BLaER1 treated with 17β-estradiol and CSF1 and Interleukin-3, amounts not matched to agents 10 nM and 100 nM (cell line): ENCODE results near the gene LEP.

Experiments
- H3K27ac ChIP-seq, 11 experiments: shearing (Covaris generic); formaldehyde crosslinking; 2 replicates each; pipeline ENCODE4 v1.8.1; 2022
- H3K27me3 ChIP-seq, 11 experiments: shearing (Covaris generic); formaldehyde crosslinking; 2 replicates each; pipeline ENCODE4 v1.8.1; 2022
- H3K36me3 ChIP-seq, 11 experiments: shearing (Covaris generic); formaldehyde crosslinking; 2 replicates each; pipeline ENCODE4 v1.8.1; 2022
- H3K4me1 ChIP-seq, 10 experiments: shearing (Covaris generic); formaldehyde crosslinking; 2 replicates each; pipeline ENCODE4 v1.8.1; 2022
- H3K4me2 ChIP-seq, 11 experiments: shearing (Covaris generic); formaldehyde crosslinking; 2 replicates each; pipeline ENCODE4 v1.8.1; 2022
- H3K4me3 ChIP-seq, 10 experiments: shearing (Covaris generic); formaldehyde crosslinking; 2 replicates each; pipeline ENCODE4 v1.8.1; 2022
- H3K9ac ChIP-seq, 11 experiments: shearing (Covaris generic); formaldehyde crosslinking; 2 replicates each; pipeline ENCODE4 v1.8.1; 2022
- H3K9me3 ChIP-seq, 11 experiments: shearing (Covaris generic); formaldehyde crosslinking; replicated peaks in 1 of 11; 2 replicates each; pipeline ENCODE4 v1.8.1; 2022
- H4K20me1 ChIP-seq, 11 experiments: shearing (Covaris generic); formaldehyde crosslinking; 2 replicates each; pipeline ENCODE4 v1.8.1; 2022
- Cebpa-rat ChIP-seq, 11 experiments: shearing (Covaris generic); IDR thresholded peaks; 2 replicates each; pipeline ENCODE4 v1.8.1; 2022

Gene LEP

DNA sequence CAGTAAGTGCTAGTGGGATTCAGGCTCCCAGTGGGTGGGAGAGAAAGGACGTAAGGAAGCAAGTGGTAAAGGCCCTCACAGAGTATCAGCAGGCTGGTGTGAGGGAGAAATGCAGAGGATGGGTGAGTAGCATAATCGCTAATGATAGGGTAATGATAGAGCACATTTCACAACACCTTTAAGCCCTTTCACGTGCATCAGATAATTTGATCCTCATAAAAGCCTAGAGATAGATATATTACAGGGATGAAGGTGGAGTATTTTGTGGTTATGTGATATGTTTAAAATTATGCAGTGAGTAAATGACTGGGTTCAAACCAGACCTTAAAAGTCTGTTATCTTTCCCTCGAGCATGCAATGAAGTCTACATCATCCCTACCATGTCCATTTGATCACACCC lies 10.3 kb downstream of the LEP start:
- Histone ChIP-seq H3K27me3 (no peaks in the 10 kb centered on the region), H3K4me3 (no peak overlapping the region), H3K4me1 (no peaks in the 10 kb centered on the region), H3K36me3 (no peaks in the 10 kb centered on the region), H3K27ac (no peak overlapping the region), H4K20me1 (no peaks in the 10 kb centered on the region), H3K4me2 (no peak overlapping the region), H3K9ac (no peak overlapping the region), H3K9me3 (peaks cover 0 to 21% (median 7%) of the 10 kb centered on the region in 11 experiments; a peak in 10 of 22 replicates)
- no peak for TF ChIP-seq Cebpa-rat (IDR thresholded peaks at IDR 0.05)

DNA sequence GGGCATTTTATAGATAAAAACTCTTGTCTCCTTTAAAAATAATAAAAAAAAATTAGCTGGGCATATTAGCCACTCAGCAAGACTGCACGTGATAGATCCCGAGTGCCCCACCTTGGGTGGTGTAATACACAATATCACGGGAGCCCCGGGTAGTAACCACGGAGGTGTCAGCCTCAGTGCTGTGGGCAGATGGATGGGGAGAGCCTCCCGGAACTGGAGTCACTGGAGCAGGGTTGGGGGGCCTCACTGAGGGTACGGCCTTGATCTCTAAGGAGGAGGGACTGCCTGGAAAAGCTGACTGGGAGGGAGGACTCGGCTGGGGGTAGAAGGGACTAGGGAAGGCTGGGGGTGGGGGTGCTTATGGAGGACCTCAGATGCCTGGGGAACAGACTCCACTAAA lies 12.6 kb downstream of the LEP start:
- H4K20me1 ChIP-seq = no peaks in the 10 kb centered on the region
- H3K4me3 ChIP-seq = no peak overlapping the region
- H3K9me3 ChIP-seq = peaks cover 0 to 21% (median 7%) of the 10 kb centered on the region in 11 experiments; a peak in 10 of 22 replicates
- no peak overlapping the region for H3K9ac ChIP-seq
- TF ChIP-seq Cebpa-rat (IDR thresholded peaks at IDR 0.05) = no peak
- H3K4me2 ChIP-seq = no peak overlapping the region
- no peaks in the 10 kb centered on the region for H3K36me3 ChIP-seq
- no peaks in the 10 kb centered on the region for H3K4me1 ChIP-seq
- H3K27ac ChIP-seq = no peak overlapping the region
- H3K27me3 ChIP-seq = no peaks in the 10 kb centered on the region

DNA sequence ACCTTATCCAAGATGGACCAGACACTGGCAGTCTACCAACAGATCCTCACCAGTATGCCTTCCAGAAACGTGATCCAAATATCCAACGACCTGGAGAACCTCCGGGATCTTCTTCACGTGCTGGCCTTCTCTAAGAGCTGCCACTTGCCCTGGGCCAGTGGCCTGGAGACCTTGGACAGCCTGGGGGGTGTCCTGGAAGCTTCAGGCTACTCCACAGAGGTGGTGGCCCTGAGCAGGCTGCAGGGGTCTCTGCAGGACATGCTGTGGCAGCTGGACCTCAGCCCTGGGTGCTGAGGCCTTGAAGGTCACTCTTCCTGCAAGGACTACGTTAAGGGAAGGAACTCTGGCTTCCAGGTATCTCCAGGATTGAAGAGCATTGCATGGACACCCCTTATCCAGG lies 13.4 kb downstream of the LEP start:
- Histone ChIP-seq H4K20me1 (no peaks in the 10 kb centered on the region), H3K36me3 (no peaks in the 10 kb centered on the region), H3K9ac (no peak overlapping the region), H3K4me2 (no peak overlapping the region), H3K4me1 (no peaks in the 10 kb centered on the region), H3K27ac (no peak overlapping the region), H3K4me3 (no peak overlapping the region), H3K27me3 (no peaks in the 10 kb centered on the region), H3K9me3 (peaks cover 0 to 21% (median 7%) of the 10 kb centered on the region in 11 experiments; a peak in 10 of 22 replicates)
- TF ChIP-seq Cebpa-rat (IDR thresholded peaks at IDR 0.05) = no peak

DNA sequence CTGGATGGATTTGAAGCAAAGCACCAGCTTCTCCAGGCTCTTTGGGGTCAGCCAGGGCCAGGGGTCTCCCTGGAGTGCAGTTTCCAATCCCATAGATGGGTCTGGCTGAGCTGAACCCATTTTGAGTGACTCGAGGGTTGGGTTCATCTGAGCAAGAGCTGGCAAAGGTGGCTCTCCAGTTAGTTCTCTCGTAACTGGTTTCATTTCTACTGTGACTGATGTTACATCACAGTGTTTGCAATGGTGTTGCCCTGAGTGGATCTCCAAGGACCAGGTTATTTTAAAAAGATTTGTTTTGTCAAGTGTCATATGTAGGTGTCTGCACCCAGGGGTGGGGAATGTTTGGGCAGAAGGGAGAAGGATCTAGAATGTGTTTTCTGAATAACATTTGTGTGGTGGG lies 14.2 kb downstream of the LEP start:
- Histone ChIP-seq H3K27me3 (no peaks in the 10 kb centered on the region), H3K4me1 (no peaks in the 10 kb centered on the region), H3K27ac (no peak overlapping the region), H4K20me1 (no peaks in the 10 kb centered on the region), H3K36me3 (no peaks in the 10 kb centered on the region), H3K9ac (no peak overlapping the region), H3K4me2 (no peak overlapping the region), H3K9me3 (peaks cover 0 to 21% (median 7%) of the 10 kb centered on the region in 11 experiments; a peak in 10 of 22 replicates), H3K4me3 (no peak overlapping the region)
- TF ChIP-seq Cebpa-rat (IDR thresholded peaks at IDR 0.05) = no peak

DNA sequence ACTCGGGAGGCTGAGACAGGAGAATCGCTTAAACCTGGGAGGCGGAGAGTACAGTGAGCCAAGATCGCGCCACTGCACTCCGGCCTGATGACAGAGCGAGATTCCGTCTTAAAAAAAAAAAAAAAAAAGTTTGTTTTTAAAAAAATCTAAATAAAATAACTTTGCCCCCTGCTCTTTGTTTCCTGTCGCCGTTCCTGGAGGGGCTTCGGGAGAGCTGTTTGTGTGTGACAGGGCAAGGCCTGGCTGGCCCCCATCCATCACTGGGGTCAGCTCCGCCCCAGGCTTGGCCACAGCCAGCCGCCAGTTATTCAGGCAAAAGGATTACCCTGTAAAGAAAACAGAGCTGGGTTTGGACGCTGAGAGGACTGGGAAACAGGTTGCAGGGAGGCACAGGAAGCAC lies 16.4 kb downstream of the LEP start:
- H3K27ac ChIP-seq = no peak overlapping the region
- peaks cover 0 to 21% (median 7%) of the 10 kb centered on the region in 11 experiments; a peak in 10 of 22 replicates for H3K9me3 ChIP-seq
- no peaks in the 10 kb centered on the region for H3K36me3 ChIP-seq
- no peaks in the 10 kb centered on the region for H3K4me1 ChIP-seq
- H3K27me3 ChIP-seq = no peaks in the 10 kb centered on the region
- no peak for TF ChIP-seq Cebpa-rat (IDR thresholded peaks at IDR 0.05)
- H3K4me2 ChIP-seq = no peak overlapping the region
- H3K4me3 ChIP-seq = no peak overlapping the region
- H3K9ac ChIP-seq = no peak overlapping the region
- H4K20me1 ChIP-seq = no peaks in the 10 kb centered on the region

DNA sequence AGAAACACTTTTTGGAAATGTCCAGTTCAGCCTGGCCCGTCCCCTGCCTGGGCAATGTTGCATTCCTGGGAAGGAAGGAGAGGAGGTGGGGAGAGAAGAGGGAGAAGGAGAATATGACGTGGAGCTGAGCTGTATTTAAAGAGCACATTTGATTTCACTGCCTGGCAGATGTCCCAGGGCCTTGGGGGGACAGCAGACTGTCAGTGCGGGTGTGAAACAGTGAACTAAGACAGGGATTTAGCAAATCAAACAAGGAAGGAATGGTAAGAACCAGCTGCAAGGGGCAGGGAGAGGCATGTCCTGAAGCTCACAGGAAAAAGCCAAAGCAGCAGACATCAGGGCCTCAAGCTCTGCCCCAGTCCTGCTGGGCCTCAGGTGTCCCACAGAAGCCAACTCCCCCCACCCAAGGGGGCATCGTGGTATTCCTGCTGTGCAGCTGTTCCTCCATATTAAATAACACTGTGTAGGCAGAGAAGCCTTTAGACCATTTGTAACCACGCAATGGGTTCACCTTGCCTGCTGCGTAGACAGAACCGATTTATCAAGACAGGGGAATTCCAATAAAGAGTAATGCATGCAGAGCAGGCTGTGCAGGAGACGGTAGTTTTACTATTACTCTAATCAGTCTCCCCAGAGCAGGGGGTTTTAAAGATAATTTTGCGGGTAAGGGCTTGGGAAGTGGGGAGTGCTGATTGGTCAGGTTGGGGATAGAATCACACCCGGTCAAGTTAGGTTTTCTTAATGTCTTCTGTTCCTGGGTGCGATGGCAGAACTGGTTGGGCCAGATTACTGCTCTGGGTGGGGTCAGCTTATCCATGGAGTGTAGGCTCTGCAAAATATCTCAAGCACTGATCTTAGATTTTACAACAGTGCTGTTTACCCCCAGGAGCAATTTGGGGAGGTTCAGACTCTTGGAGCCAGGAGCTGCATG lies 18.3 kb downstream of the LEP start:
- Histone ChIP-seq H3K4me1 (no peaks in the 10 kb centered on the region), H3K27ac (no peak overlapping the region), H4K20me1 (no peaks in the 10 kb centered on the region), H3K4me3 (no peak overlapping the region), H3K4me2 (no peak overlapping the region), H3K36me3 (no peaks in the 10 kb centered on the region), H3K9me3 (peaks cover 0 to 4% (median 0%) of the 10 kb centered on the region in 11 experiments; a peak in 2 of 22 replicates), H3K9ac (no peak overlapping the region), H3K27me3 (no peaks in the 10 kb centered on the region)
- TF ChIP-seq Cebpa-rat (IDR thresholded peaks at IDR 0.05) = no peak

DNA sequence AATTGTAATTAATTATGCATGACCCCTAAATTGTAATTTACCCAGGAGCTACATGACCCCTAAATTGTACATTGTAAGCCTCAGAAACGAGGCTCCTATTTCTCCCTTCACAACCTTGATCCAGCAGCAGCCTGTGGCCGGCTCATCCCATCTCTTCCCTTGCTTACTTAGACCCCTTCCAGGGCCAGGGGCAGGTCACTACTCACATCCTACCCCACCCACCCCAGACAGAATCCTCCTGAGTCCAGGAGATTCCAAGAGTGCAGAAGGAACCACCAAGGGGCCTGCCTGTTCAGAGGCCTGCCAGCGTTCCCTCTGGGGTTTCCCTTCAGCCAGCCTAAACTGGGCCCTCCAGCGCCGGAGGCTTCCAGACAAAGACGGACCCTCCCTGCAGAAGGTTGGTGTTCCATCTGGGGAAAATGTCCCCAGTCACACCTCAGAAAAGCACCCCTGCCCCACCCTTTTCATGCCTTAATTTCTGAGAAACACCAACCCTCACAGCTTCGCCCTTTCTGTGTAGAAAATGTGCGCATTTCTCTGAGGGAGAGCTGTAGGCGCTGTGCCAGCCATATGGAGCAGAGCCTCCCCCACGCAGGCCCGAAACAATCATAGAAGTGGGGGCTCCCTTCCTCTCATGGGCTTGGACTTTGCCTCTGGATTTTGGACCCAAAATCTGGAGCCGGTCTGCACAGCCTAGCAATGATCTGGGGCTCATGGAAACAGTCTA lies 19.2 kb downstream of the LEP start:
- Histone ChIP-seq H3K9me3 (no peaks in the 10 kb centered on the region), H3K9ac (no peak overlapping the region), H3K4me1 (no peaks in the 10 kb centered on the region), H3K27me3 (no peaks in the 10 kb centered on the region), H3K4me3 (no peak overlapping the region), H4K20me1 (no peaks in the 10 kb centered on the region), H3K4me2 (no peak overlapping the region), H3K36me3 (no peaks in the 10 kb centered on the region), H3K27ac (no peak overlapping the region)
- no peak for TF ChIP-seq Cebpa-rat (IDR thresholded peaks at IDR 0.05)

DNA sequence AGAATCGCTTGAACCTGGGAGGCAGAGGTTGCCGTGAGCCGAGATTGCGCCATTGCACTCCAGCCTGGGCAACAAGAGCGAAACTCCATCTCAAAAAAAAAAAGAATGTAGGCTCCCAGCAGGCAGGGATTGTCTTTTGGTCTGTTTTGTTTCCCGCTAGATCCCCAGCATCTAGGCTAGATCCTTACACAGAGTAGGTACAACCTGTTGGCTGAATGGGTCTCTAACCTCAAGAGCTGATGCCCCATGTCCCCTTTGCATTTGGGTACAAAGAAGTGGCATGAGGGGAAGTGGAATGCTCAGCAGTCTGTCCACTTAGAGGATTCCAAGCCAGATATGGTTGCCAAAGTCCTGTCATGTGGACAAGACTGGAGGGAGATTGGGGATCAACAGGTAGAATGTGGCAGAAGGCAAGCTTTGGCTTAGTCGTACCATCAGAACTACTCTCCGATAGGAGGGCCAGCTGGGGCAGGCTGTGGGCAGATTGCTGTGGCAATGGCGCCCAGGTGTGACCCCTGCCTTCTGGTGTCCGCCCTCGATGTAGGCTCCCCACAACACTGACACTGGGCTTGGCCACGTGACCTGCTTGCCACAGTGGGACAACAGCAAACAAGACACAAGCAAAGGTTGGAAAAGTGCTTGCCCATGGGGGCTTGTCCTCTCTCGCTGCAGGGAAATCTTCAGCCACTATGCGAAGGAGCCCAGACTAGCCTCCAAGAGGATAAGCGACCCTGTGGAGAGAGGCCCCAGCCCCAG lies 21.4 kb downstream of the LEP start:
- no peak for TF ChIP-seq Cebpa-rat (IDR thresholded peaks at IDR 0.05)

DNA sequence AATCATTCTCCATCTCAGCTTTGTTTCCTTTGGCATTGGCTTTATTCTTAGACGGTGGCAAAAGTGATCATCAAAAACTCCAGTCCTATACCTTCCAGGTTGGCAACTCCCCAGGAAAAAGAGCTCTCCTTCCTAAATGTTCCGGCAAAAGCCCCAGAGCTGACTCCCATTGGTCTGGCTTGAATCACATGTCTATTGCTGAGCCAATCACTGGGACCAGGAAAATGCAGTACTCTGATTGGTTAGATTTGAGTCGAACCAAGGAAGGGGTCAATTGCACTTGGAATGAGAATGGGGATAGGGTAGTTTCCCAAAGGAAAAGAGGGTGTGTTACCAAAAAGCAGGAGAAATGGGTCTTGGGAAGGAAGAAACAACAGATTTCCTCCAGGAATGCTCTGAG lies 22.3 kb downstream of the LEP start:
- no peak overlapping the region for H3K4me2 ChIP-seq
- H3K9ac ChIP-seq = no peak overlapping the region

More for the DNA sequence above, 21.4 kb downstream of the LEP start:
- Histone ChIP-seq H3K4me1 (peaks cover 0 to 5% (median 0%) of the 10 kb centered on the region in 10 experiments; a peak in 2 of 20 replicates), H3K4me2 (no peak overlapping the region), H3K4me3 (no peak overlapping the region), H3K9me3 (no peaks in the 10 kb centered on the region), H4K20me1 (no peaks in the 10 kb centered on the region; a peak in 1 of 22 replicates), H3K27ac (no peak overlapping the region), H3K27me3 (no peaks in the 10 kb centered on the region), H3K9ac (no peak overlapping the region), H3K36me3 (no peaks in the 10 kb centered on the region)

More for the DNA sequence above, 22.3 kb downstream of the LEP start:
- no peak for TF ChIP-seq Cebpa-rat (IDR thresholded peaks at IDR 0.05)
- no peak overlapping the region for H3K4me3 ChIP-seq
- H3K36me3 ChIP-seq = no peaks in the 10 kb centered on the region
- H3K9me3 ChIP-seq = no peaks in the 10 kb centered on the region
- no peaks in the 10 kb centered on the region; a peak in 1 of 22 replicates for H4K20me1 ChIP-seq
- H3K27me3 ChIP-seq = no peaks in the 10 kb centered on the region
- H3K4me1 ChIP-seq = peaks cover 0 to 6% (median 0%) of the 10 kb centered on the region in 10 experiments; a peak in 2 of 20 replicates
- no peak overlapping the region for H3K27ac ChIP-seq
